Left lung (tissue), 10 donors: ENCODE measurements around the gene PARG. TPM values are rescaled to one million over a fixed set of nuclear protein-coding genes. Genes with fewer than 3 reads are reported as not detected.

Experiments used
- ATAC-seq: fragments of 200-7000 bp; cut with Tn5 transposase; one replicate; pipeline ENCODE4 v1.9.1; 2020; ENCODE audit warnings: moderate library complexity
- DNase-seq, 4 donors: peaks; one replicate each; pipeline ENCODE4 v3.0.0-alpha.2; 2013 to 2020
- H3K27ac ChIP-seq, 2 donors: fragments of 200-600 bp; sonication (generic) in 1 of 2; one replicate each; pipeline versions ENCODE4 v1.5.0 to v1.8.0; 2020 to 2021
- H3K27me3 ChIP-seq, 2 donors: fragments of 200-600 bp; sonication (generic) in 1 of 2; one replicate each; pipeline versions ENCODE4 v1.5.0 to v1.8.0; 2020 to 2021
- H3K36me3 ChIP-seq, 2 donors: fragments of 200-600 bp; sonication (generic) in 1 of 2; one replicate each; pipeline versions ENCODE4 v1.5.0 to v1.8.0; 2020 to 2021
- H3K4me1 ChIP-seq, 2 donors: fragments of 200-600 bp; one replicate each; pipeline ENCODE4 v1.8.0; 2021
- H3K4me3 ChIP-seq, 2 donors: fragments of 200-600 bp; sonication (generic) in 1 of 2; one replicate each; pipeline versions ENCODE4 v1.5.0 to v1.8.0; 2020 to 2021; ENCODE audit warnings: mild to moderate bottlenecking in 1 of 2
- H3K9me3 ChIP-seq, 2 donors: fragments of 200-600 bp; sonication (generic) in 1 of 2; one replicate each; pipeline versions ENCODE4 v1.5.0 to v1.8.0; 2020 to 2021
- intact Hi-C, 2 donors: fragments of 100-400 bp; cut with DNase I; formaldehyde crosslinking; loops; one replicate each; pipeline versions ENCODE4 v1.11.2 to v1.14.2; 2022
- polyA plus RNA-seq, 6 donors: library from polyadenylated mRNA; unstranded; fragments of 120-200 nt; gene quantifications; one replicate each; pipeline ENCODE4 v1.2.1, GENCODE V29; 2013; ENCODE audit not compliant: insufficient read length in 6 of 6
- total RNA-seq, 2 donors: library from RNA; stranded (reverse); fragmentation: NEBNext Ultra II Directional; extraction: Animal tissue kit (Norgen Biotek cat#: 25700); gene quantifications; one replicate each; pipeline ENCODE4 v1.2.1, GENCODE V29; 2021
- TF ChIP-seq, protein P1 (sequence below), 2 donors: fragments of 200-600 bp; sonication (generic) in 1 of 2; IDR thresholded peaks; one replicate each; pipeline versions ENCODE4 v1.5.0 to v1.8.0; 2021; ENCODE audit warnings: antibody characterized with exemption in 2 of 2
- donor health status: DM: no; HTN: yes; CAD: no.
- donor health status: DM: no; HTN: no; CAD: no.

PARG gene
- total and polyA plus RNA-seq, 8 donors = 21.5 to 34.4 (median 29.9) TPM

DNA sequence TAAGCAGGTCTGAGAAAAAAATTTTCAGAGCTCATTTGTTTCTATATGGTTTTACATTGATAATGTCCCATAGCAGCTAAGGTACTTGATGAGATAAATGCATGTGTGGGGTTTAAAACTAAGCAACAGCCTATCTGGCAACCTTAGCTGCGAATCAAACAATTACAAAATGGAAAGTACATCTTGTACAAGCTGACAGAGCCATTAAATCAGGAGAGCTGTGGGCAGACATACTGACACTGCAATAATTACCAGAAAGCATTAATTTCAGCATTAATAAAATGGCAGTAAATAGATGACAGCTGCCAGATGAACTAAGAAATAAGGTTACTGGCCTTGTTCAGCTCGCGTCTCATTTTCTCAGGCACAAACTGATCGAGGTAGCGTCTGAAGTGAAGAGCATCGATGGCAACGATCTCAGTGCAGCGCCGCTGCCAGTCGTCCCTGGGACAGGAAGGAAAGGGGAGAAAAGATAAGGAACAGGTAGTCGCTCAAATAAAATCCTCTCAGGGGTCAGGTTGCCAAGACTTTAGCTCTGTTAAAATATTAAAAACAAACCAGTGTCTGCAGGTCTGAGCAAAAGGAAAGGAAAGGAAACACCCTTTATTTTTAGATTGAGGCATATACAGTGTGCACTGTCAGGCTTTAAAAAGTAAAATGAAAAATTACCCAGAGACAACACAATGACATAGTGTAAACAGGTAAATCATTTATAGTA, 100.1 kb downstream of the PARG start:
- H3K27ac ChIP-seq = no peak overlapping the region
- ATAC-seq (no peak), DNase-seq (no peak)
- no peaks in the 10 kb centered on the region for H3K27me3 ChIP-seq
- H3K9me3 ChIP-seq = no peaks in the 10 kb centered on the region
- H3K4me3 ChIP-seq = no peak overlapping the region
- intact Hi-C loops = no loop called here
- TF ChIP-seq, protein P1, sequence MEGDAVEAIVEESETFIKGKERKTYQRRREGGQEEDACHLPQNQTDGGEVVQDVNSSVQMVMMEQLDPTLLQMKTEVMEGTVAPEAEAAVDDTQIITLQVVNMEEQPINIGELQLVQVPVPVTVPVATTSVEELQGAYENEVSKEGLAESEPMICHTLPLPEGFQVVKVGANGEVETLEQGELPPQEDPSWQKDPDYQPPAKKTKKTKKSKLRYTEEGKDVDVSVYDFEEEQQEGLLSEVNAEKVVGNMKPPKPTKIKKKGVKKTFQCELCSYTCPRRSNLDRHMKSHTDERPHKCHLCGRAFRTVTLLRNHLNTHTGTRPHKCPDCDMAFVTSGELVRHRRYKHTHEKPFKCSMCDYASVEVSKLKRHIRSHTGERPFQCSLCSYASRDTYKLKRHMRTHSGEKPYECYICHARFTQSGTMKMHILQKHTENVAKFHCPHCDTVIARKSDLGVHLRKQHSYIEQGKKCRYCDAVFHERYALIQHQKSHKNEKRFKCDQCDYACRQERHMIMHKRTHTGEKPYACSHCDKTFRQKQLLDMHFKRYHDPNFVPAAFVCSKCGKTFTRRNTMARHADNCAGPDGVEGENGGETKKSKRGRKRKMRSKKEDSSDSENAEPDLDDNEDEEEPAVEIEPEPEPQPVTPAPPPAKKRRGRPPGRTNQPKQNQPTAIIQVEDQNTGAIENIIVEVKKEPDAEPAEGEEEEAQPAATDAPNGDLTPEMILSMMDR (IDR thresholded peaks at IDR 0.05) = no peak
- no peaks in the 10 kb centered on the region for H3K4me1 ChIP-seq
- H3K36me3 ChIP-seq = peaks cover 0 to 48% of the 10 kb centered on the region in 2 donors

DNA sequence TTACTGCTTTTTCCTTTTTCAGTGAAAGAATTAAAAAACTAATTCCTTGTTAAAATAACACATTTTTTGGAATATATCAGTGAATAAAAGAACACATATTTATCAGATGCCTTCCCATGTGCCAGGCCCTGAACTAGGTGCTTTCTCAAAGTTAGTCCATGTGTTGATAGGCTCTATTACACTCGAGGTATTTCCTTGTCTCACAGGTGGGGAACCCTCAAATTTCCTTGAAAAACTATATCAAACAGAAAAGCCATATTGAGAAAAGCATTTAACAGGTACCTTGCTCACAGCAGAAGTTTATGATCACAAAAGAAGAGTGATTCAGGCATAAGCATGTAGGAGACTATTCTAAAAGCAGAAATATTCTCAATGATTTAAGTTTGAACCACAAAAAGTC, 104.1 kb downstream of the PARG start:
- TF ChIP-seq, protein P1 (IDR thresholded peaks at IDR 0.05) = no peak
- Histone ChIP-seq H3K9me3 (no peaks in the 10 kb centered on the region), H3K4me3 (no peak overlapping the region), H3K27me3 (no peaks in the 10 kb centered on the region), H3K36me3 (peaks cover 0 to 43% of the 10 kb centered on the region in 2 donors), H3K4me1 (no peaks in the 10 kb centered on the region), H3K27ac (no peak overlapping the region)
- intact Hi-C loops = no loop called here
- DNase-seq (no peak), ATAC-seq (no peak)

DNA sequence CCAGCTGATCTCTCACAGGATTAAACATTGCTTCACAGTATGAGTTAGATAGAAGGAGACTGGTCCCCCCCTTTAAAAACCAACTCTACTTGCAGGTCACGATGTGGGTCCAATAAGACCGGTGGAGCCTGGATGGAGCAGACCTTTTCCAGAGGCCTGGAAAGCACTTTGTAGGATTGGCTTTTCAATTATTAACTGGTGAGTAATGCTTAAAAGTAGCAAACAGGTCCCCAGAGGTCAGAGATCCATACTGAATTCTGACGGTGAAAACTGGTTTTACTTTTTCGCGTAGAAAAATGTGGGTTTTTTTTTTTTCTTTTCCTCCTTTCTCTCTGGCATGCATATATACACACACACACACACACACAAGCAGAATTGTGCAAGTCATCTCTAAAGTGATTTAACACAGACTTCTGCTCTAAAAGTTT, 104.8 kb downstream of the PARG start:
- TF ChIP-seq, protein P1 (IDR thresholded peaks at IDR 0.05) = no peak
- intact Hi-C loops = no loop called here
- Histone ChIP-seq H3K9me3 (no peaks in the 10 kb centered on the region), H3K27ac (no peak overlapping the region), H3K36me3 (peaks cover 0 to 45% of the 10 kb centered on the region in 2 donors), H3K4me1 (no peaks in the 10 kb centered on the region), H3K27me3 (no peaks in the 10 kb centered on the region), H3K4me3 (no peak overlapping the region)
- ATAC-seq (no peak), DNase-seq (peak in 1 of 4 donors; percentile 15)

DNA sequence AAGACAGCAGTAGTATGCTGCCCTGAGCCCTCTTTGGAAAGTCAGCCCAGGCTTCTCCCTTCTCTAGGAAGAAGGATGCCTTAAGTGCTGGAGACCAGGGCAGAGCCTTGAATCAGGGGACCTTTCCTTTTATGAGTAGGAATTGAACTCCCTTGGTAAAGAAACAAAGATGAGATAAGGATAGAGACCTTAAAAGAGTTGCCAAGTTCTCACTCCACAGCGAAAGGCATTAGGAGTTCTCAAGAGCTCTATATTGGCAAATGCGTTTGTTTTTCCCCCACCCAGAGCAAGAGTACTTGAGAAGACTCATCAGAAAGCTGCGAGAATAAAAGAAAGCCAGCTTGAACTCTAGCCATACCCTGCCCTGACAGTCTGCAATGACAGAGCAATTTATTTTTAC, 106.9 kb downstream of the PARG start:
- Histone ChIP-seq H3K4me1 (no peaks in the 10 kb centered on the region), H3K36me3 (peaks cover 0 to 35% of the 10 kb centered on the region in 2 donors), H3K9me3 (no peaks in the 10 kb centered on the region), H3K27ac (no peak overlapping the region), H3K27me3 (no peaks in the 10 kb centered on the region), H3K4me3 (no peak overlapping the region)
- intact Hi-C loops = no loop called here
- no peak for ATAC-seq
- DNase-seq = no peak
- TF ChIP-seq, protein P1 (IDR thresholded peaks at IDR 0.05) = no peak

DNA sequence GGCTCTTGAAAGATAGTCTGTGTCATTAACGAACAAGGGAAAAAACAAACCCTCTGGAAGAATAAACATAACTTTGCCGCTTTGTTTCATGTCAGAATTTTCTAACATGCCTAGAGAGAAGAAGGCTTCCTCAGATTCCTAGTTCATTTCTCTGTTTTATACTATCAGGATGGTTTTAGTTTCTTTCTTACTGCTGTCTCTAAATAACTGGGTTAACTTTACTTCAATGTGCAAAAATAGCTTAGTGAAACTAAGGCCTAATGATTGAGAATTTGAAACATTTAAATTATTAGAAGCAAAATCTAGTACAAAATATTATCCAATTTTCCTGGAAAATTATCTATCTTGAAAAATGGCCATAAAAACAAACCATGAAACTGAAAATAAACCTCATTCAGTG, 107.6 kb downstream of the PARG start:
- no peak for ATAC-seq
- intact Hi-C loops = no loop called here

More for the DNA sequence above, 107.6 kb downstream of the PARG start:
- no peak for DNase-seq
- no peaks in the 10 kb centered on the region for H3K9me3 ChIP-seq
- H3K27ac ChIP-seq = no peak overlapping the region
- H3K4me3 ChIP-seq = no peak overlapping the region
- peaks cover 0 to 27% of the 10 kb centered on the region in 2 donors for H3K36me3 ChIP-seq
- TF ChIP-seq, protein P1 (IDR thresholded peaks at IDR 0.05) = no peak
- H3K27me3 ChIP-seq = no peaks in the 10 kb centered on the region
- no peaks in the 10 kb centered on the region for H3K4me1 ChIP-seq
